GM10266 (cell line): ENCODE data around the gene TK2.

Experiments used
- DNase-seq: peaks from one replicate; pipeline ENCODE4 v3.0.0; 2012; ENCODE audit errors: extremely low spot score
- TF ChIP-seq, protein P1 (sequence below): IDR thresholded peaks from 2 replicates; pipeline ENCODE4 v1.5.1; 2012; ENCODE audit warnings: mild to moderate bottlenecking, low read depth; ENCODE audit not compliant: control insufficient read depth, insufficient read depth; ENCODE audit errors: missing control alignments

The TK2 gene

DNA sequence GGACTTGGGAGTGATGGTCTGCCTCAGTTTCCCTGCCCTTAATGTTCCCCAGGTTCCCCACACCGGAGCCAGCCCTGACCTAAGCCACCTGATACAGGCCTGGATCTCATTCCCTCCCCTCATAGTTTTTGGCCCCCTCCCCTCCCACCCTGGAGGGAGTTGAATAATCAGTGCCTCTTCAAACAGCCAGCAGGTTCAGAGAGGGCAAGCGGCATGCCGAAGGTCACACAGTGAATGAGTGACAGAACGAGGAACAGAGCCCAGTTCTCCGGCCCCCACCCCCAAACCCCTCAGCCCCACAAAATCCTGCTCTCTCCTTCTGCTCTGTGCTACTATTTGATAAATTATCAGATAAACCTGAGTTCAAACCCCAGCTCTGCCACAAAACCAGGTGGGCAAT lies 91.6 kb downstream of the TK2 start:
- no peak for DNase-seq
- TF ChIP-seq, protein P1, sequence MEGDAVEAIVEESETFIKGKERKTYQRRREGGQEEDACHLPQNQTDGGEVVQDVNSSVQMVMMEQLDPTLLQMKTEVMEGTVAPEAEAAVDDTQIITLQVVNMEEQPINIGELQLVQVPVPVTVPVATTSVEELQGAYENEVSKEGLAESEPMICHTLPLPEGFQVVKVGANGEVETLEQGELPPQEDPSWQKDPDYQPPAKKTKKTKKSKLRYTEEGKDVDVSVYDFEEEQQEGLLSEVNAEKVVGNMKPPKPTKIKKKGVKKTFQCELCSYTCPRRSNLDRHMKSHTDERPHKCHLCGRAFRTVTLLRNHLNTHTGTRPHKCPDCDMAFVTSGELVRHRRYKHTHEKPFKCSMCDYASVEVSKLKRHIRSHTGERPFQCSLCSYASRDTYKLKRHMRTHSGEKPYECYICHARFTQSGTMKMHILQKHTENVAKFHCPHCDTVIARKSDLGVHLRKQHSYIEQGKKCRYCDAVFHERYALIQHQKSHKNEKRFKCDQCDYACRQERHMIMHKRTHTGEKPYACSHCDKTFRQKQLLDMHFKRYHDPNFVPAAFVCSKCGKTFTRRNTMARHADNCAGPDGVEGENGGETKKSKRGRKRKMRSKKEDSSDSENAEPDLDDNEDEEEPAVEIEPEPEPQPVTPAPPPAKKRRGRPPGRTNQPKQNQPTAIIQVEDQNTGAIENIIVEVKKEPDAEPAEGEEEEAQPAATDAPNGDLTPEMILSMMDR, result no peak
